GM23338 (cell line): ENCODE data around the gene TENM4. TPM values are rescaled to one million over a fixed set of nuclear protein-coding genes. Genes with fewer than 3 reads are reported as not detected.

ENCODE experiments used
- ATAC-seq: fragments of 200-7000 bp; cut with Tn5 transposase; 3 replicates; pipeline ENCODE4 v1.9.1; 2020
- DNase-seq: peaks from one replicate; pipeline ENCODE4 v3.0.0-alpha.2; 2015; ENCODE audit warnings: low spot score
- H2AFZ ChIP-seq: fragments of 200-600 bp; sonication (generic); 2 replicates; pipeline ENCODE4 v1.8.0; 2016; ENCODE audit warnings: antibody characterized with exemption, mild to moderate bottlenecking, moderate library complexity
- H3F3A ChIP-seq: fragments of 200-600 bp; sonication (generic); replicated peaks from 2 replicates; pipeline ENCODE4 v1.8.0; 2017; ENCODE audit warnings: antibody characterized with exemption, mixed run types, low read depth
- H3K27ac ChIP-seq: fragments of 200-600 bp; sonication (generic); 2 replicates; pipeline ENCODE4 v1.6.1; 2016; ENCODE audit warnings: low read depth
- H3K27me3 ChIP-seq: fragments of 200-600 bp; sonication (generic); 2 replicates; pipeline ENCODE4 v1.8.0; 2016; ENCODE audit warnings: mild to moderate bottlenecking, mixed run types, moderate library complexity; ENCODE audit not compliant: insufficient read depth
- H3K36me3 ChIP-seq: fragments of 200-600 bp; sonication (generic); 2 replicates; pipeline ENCODE4 v1.8.0; 2016; ENCODE audit warnings: mild to moderate bottlenecking; ENCODE audit not compliant: insufficient read depth
- H3K4me1 ChIP-seq: fragments of 200-600 bp; sonication (generic); 2 replicates; pipeline ENCODE4 v1.8.0; 2016; ENCODE audit warnings: mild to moderate bottlenecking, moderate library complexity; ENCODE audit not compliant: insufficient read depth
- H3K4me2 ChIP-seq: fragments of 200-600 bp; sonication (generic); 2 replicates; pipeline ENCODE4 v1.7.1; 2017; ENCODE audit warnings: mixed run types
- H3K4me3 ChIP-seq: fragments of 200-600 bp; sonication (generic); 2 replicates; pipeline ENCODE4 v1.6.1; 2016; ENCODE audit warnings: mixed run types
- H3K79me2 ChIP-seq: fragments of 200-600 bp; sonication (generic); replicated peaks from 2 replicates; pipeline ENCODE4 v1.8.0; 2017; ENCODE audit warnings: mild to moderate bottlenecking; ENCODE audit not compliant: insufficient read depth
- H3K9me2 ChIP-seq: fragments of 200-600 bp; sonication (generic); 2 replicates; pipeline ENCODE4 v1.8.0; 2017; ENCODE audit not compliant: insufficient read depth
- H4K20me1 ChIP-seq: fragments of 200-600 bp; sonication (generic); replicated peaks from 2 replicates; pipeline ENCODE4 v1.8.0; 2017; ENCODE audit warnings: mild to moderate bottlenecking; ENCODE audit not compliant: insufficient read depth
- H3K27ac Mint-ChIP-seq: 2 replicates; pipeline ENCODE4 v1.8.0; 2020; ENCODE audit warnings: inconsistent platforms, mild to moderate bottlenecking, moderate library complexity, mixed read lengths
- H3K27me3 Mint-ChIP-seq: 3 replicates; pipeline ENCODE4 v1.8.0; 2022; ENCODE audit warnings: low read depth, mild to moderate bottlenecking, moderate library complexity, mixed read lengths, inconsistent platforms; ENCODE audit not compliant: insufficient read depth, poor library complexity
- H3K36me3 Mint-ChIP-seq: 3 replicates; pipeline ENCODE4 v1.8.0; 2021; ENCODE audit warnings: low read depth, mild to moderate bottlenecking, inconsistent platforms, moderate library complexity, mixed read lengths
- H3K4me1 Mint-ChIP-seq: 3 replicates; pipeline ENCODE4 v1.8.0; 2020; ENCODE audit warnings: mild to moderate bottlenecking, inconsistent platforms, mixed read lengths
- H3K4me3 Mint-ChIP-seq: 3 replicates; pipeline ENCODE4 v1.8.0; 2021; ENCODE audit warnings: moderate library complexity, mild to moderate bottlenecking, inconsistent platforms, mixed read lengths
- H3K9me3 Mint-ChIP-seq: 3 replicates; pipeline ENCODE4 v1.8.0; 2020; ENCODE audit warnings: moderate library complexity, mild to moderate bottlenecking, inconsistent platforms, mixed read lengths
- CREB1 ChIP-seq: fragments of 250-450 bp; sonication (Bioruptor Pico); IDR thresholded peaks from 2 replicates; pipeline ENCODE4 v1.5.0; 2020; ENCODE audit warnings: low read depth, mild to moderate bottlenecking, moderate library complexity
- EZH2 ChIP-seq: fragments of 200-600 bp; sonication (generic); IDR thresholded peaks from one replicate; pipeline ENCODE4 v1.8.0; 2017; ENCODE audit warnings: antibody characterized with exemption, mild to moderate bottlenecking, low read depth; ENCODE audit not compliant: unreplicated experiment
- EZH2phosphoT487 ChIP-seq: fragments of 200-600 bp; sonication (generic); IDR thresholded peaks from one replicate; pipeline ENCODE4 v1.8.1; 2018; ENCODE audit warnings: antibody characterized with exemption; ENCODE audit not compliant: unreplicated experiment
- JUNB ChIP-seq: IDR thresholded peaks from one replicate; pipeline ENCODE4 v1.6.1; 2016; ENCODE audit warnings: antibody characterized with exemption; ENCODE audit not compliant: unreplicated experiment
- NANOG ChIP-seq: IDR thresholded peaks from 2 replicates; pipeline ENCODE4 v1.6.1; 2016; ENCODE audit warnings: antibody characterized with exemption, borderline replicate concordance
- POLR2AphosphoS5 ChIP-seq: IDR thresholded peaks from 2 replicates; pipeline ENCODE4 v1.6.1; 2016; ENCODE audit warnings: antibody characterized with exemption, low read depth
- STAT1 ChIP-seq: IDR thresholded peaks from one replicate; pipeline ENCODE4 v1.6.1; 2016; ENCODE audit warnings: antibody characterized with exemption; ENCODE audit not compliant: unreplicated experiment
- ZNF114 ChIP-seq: fragments of 250-450 bp; sonication (Bioruptor Pico); IDR thresholded peaks from 2 replicates; pipeline ENCODE4 v1.5.0; 2020; ENCODE audit warnings: mild to moderate bottlenecking, moderate library complexity
- ZNF331 ChIP-seq: fragments of 250-450 bp; sonication (Bioruptor Pico); IDR thresholded peaks from 2 replicates; pipeline ENCODE4 v1.5.0; 2020; ENCODE audit warnings: low read depth, mild to moderate bottlenecking, moderate library complexity
- polyA plus RNA-seq: library from polyadenylated mRNA; unstranded; fragments of >200 nt; fragmentation: Nextera tagmentation; extraction: Ambion mirVana; gene quantifications from 2 replicates; pipeline ENCODE4 v1.2.1, GENCODE V29; 2016
- total RNA-seq: library from RNA; depleted of rRNA; stranded (reverse); fragments of >200 nt; shearing (Covaris generic); gene quantifications from 2 replicates; pipeline ENCODE4 v1.2.3, GENCODE V29; 2014
- TF ChIP-seq, protein P1 (sequence below), 2 experiments: fragments of 200-600 bp in 1 of 2; sonication (generic) in 1 of 2; conservative IDR thresholded peaks; 2 replicates each; pipeline versions ENCODE4 v1.5.1 to v1.6.1; 2016 to 2017; ENCODE audit warnings: antibody characterized with exemption in 2 of 2, low read depth in 2 of 2, mild to moderate bottlenecking in 2 of 2, moderate library complexity in 1 of 2
- TF ChIP-seq, protein P2 (sequence below): IDR thresholded peaks from 2 replicates; pipeline ENCODE4 v1.6.1; 2016; ENCODE audit warnings: antibody characterized with exemption
- TF ChIP-seq, protein P3 (sequence below): fragments of 250-450 bp; sonication (Bioruptor Pico); IDR thresholded peaks from 2 replicates; pipeline ENCODE4 v1.5.0; 2020; ENCODE audit warnings: mild to moderate bottlenecking, moderate library complexity
- TF ChIP-seq, protein P4 (sequence below): IDR thresholded peaks from one replicate; pipeline ENCODE4 v1.6.1; 2018; ENCODE audit warnings: antibody characterized with exemption; ENCODE audit not compliant: unreplicated experiment

The TENM4 gene
- total and polyA plus RNA-seq, 2 experiments from 2014 or later: 7.3 TPM

DNA sequence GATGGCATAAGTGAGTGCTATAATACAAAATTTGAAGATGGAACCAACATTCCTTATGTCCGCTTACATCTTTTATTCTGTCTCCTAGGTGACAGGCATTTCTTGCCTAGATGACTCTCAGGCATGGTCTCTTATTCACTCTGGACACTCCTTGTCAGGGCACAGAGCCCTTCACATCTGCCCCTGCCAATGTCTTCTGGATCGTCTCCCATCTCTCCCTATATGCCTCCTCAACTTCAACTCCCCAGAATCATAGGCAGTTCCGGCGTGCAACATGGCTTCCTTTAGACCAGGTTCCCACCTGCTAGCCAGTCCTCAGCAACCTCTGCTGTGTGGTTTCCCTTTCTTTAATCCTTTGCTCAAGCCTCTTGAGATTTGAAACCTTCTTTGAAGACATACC, 300.9 kb downstream of the TENM4 start:
- no peaks in the 10 kb centered on the region for H3K4me1 ChIP-seq
- Mint-ChIP-seq H3K36me3 (no peaks in the 10 kb centered on the region), H3K9me3 (peaks cover 6% of the 10 kb centered on the region; the same call in 1 of the 3 replicates), H3K4me3 (no peak overlapping the region), H3K4me1 (no peaks in the 10 kb centered on the region), H3K27me3 (peaks cover 2% of the 10 kb centered on the region), H3K27ac (no peak overlapping the region)
- peaks cover 5% of the 10 kb centered on the region; the same call in 1 of the 2 replicates for H3K9me2 ChIP-seq
- no peak overlapping the region for H3K27ac ChIP-seq
- TF ChIP-seq ZNF331 (CRISPR knock-in tag) (no peak), EZH2phosphoT487 (no peak), NANOG (no peak), EZH2 (no peak), JUNB (no peak), STAT1 (no peak), POLR2AphosphoS5 (no peak), CREB1 (CRISPR knock-in tag) (no peak), ZNF114 (no peak)
- TF ChIP-seq, protein P1, sequence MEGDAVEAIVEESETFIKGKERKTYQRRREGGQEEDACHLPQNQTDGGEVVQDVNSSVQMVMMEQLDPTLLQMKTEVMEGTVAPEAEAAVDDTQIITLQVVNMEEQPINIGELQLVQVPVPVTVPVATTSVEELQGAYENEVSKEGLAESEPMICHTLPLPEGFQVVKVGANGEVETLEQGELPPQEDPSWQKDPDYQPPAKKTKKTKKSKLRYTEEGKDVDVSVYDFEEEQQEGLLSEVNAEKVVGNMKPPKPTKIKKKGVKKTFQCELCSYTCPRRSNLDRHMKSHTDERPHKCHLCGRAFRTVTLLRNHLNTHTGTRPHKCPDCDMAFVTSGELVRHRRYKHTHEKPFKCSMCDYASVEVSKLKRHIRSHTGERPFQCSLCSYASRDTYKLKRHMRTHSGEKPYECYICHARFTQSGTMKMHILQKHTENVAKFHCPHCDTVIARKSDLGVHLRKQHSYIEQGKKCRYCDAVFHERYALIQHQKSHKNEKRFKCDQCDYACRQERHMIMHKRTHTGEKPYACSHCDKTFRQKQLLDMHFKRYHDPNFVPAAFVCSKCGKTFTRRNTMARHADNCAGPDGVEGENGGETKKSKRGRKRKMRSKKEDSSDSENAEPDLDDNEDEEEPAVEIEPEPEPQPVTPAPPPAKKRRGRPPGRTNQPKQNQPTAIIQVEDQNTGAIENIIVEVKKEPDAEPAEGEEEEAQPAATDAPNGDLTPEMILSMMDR (conservative IDR thresholded peaks at IDR 0.05; ENCODE audit: low read depth in 2 of 2): no peak
- TF ChIP-seq, protein P2, sequence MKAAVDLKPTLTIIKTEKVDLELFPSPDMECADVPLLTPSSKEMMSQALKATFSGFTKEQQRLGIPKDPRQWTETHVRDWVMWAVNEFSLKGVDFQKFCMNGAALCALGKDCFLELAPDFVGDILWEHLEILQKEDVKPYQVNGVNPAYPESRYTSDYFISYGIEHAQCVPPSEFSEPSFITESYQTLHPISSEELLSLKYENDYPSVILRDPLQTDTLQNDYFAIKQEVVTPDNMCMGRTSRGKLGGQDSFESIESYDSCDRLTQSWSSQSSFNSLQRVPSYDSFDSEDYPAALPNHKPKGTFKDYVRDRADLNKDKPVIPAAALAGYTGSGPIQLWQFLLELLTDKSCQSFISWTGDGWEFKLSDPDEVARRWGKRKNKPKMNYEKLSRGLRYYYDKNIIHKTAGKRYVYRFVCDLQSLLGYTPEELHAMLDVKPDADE: no peak
- TF ChIP-seq, protein P3, sequence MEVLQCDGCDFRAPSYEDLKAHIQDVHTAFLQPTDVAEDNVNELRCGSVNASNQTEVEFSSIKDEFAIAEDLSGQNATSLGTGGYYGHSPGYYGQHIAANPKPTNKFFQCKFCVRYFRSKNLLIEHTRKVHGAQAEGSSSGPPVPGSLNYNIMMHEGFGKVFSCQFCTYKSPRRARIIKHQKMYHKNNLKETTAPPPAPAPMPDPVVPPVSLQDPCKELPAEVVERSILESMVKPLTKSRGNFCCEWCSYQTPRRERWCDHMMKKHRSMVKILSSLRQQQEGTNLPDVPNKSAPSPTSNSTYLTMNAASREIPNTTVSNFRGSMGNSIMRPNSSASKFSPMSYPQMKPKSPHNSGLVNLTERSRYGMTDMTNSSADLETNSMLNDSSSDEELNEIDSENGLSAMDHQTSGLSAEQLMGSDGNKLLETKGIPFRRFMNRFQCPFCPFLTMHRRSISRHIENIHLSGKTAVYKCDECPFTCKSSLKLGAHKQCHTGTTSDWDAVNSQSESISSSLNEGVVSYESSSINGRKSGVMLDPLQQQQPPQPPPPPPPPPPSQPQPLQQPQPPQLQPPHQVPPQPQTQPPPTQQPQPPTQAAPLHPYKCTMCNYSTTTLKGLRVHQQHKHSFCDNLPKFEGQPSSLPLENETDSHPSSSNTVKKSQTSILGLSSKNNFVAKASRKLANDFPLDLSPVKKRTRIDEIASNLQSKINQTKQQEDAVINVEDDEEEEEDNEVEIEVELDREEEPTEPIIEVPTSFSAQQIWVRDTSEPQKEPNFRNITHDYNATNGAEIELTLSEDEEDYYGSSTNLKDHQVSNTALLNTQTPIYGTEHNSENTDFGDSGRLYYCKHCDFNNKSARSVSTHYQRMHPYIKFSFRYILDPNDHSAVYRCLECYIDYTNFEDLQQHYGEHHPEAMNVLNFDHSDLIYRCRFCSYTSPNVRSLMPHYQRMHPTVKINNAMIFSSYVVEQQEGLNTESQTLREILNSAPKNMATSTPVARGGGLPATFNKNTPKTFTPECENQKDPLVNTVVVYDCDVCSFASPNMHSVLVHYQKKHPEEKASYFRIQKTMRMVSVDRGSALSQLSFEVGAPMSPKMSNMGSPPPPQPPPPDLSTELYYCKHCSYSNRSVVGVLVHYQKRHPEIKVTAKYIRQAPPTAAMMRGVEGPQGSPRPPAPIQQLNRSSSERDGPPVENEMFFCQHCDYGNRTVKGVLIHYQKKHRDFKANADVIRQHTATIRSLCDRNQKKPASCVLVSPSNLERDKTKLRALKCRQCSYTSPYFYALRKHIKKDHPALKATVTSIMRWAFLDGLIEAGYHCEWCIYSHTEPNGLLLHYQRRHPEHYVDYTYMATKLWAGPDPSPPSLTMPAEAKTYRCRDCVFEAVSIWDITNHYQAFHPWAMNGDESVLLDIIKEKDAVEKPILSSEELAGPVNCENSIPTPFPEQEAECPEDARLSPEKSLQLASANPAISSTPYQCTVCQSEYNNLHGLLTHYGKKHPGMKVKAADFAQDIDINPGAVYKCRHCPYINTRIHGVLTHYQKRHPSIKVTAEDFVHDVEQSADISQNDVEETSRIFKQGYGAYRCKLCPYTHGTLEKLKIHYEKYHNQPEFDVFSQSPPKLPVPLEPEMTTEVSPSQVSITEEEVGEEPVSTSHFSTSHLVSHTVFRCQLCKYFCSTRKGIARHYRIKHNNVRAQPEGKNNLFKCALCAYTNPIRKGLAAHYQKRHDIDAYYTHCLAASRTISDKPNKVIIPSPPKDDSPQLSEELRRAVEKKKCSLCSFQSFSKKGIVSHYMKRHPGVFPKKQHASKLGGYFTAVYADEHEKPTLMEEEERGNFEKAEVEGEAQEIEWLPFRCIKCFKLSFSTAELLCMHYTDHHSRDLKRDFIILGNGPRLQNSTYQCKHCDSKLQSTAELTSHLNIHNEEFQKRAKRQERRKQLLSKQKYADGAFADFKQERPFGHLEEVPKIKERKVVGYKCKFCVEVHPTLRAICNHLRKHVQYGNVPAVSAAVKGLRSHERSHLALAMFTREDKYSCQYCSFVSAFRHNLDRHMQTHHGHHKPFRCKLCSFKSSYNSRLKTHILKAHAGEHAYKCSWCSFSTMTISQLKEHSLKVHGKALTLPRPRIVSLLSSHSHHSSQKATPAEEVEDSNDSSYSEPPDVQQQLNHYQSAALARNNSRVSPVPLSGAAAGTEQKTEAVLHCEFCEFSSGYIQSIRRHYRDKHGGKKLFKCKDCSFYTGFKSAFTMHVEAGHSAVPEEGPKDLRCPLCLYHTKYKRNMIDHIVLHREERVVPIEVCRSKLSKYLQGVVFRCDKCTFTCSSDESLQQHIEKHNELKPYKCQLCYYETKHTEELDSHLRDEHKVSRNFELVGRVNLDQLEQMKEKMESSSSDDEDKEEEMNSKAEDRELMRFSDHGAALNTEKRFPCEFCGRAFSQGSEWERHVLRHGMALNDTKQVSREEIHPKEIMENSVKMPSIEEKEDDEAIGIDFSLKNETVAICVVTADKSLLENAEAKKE (CRISPR knock-in tag): no peak
- TF ChIP-seq, protein P4, sequence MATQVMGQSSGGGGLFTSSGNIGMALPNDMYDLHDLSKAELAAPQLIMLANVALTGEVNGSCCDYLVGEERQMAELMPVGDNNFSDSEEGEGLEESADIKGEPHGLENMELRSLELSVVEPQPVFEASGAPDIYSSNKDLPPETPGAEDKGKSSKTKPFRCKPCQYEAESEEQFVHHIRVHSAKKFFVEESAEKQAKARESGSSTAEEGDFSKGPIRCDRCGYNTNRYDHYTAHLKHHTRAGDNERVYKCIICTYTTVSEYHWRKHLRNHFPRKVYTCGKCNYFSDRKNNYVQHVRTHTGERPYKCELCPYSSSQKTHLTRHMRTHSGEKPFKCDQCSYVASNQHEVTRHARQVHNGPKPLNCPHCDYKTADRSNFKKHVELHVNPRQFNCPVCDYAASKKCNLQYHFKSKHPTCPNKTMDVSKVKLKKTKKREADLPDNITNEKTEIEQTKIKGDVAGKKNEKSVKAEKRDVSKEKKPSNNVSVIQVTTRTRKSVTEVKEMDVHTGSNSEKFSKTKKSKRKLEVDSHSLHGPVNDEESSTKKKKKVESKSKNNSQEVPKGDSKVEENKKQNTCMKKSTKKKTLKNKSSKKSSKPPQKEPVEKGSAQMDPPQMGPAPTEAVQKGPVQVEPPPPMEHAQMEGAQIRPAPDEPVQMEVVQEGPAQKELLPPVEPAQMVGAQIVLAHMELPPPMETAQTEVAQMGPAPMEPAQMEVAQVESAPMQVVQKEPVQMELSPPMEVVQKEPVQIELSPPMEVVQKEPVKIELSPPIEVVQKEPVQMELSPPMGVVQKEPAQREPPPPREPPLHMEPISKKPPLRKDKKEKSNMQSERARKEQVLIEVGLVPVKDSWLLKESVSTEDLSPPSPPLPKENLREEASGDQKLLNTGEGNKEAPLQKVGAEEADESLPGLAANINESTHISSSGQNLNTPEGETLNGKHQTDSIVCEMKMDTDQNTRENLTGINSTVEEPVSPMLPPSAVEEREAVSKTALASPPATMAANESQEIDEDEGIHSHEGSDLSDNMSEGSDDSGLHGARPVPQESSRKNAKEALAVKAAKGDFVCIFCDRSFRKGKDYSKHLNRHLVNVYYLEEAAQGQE: no peak
- H2AFZ ChIP-seq: no peak overlapping the region
- H3K4me3 ChIP-seq: no peak overlapping the region
- H3K79me2 ChIP-seq: no peaks in the 10 kb centered on the region
- peak; percentile 11 for DNase-seq
- no peaks in the 10 kb centered on the region; the same call in 1 of the 2 replicates for H3K36me3 ChIP-seq
- H4K20me1 ChIP-seq: no peaks in the 10 kb centered on the region
- no peaks in the 10 kb centered on the region for H3K27me3 ChIP-seq
- H3K4me2 ChIP-seq: no peak overlapping the region
- H3F3A ChIP-seq: 0 out of 2 replicates have a peak, but pooled peaks cover 3% of the 10 kb centered on the region
- ATAC-seq: no peak; the same call in 2 of the 3 replicates
